Liver (tissue), 3 donors: ENCODE data around the gene IFRD2.
A peak's percentile ranks its signal among the peaks of the same experiment; 100 is the strongest.

ENCODE experiments used
- ATF3 ChIP-seq: IDR thresholded peaks from 2 replicates; pipeline ENCODE4 v1.6.1; 2016; ENCODE audit warnings: antibody characterized with exemption
- CTCF ChIP-seq: fragments of 150-350 bp; IDR thresholded peaks from 2 replicates; pipeline ENCODE4 v1.5.1; 2017; ENCODE audit warnings: improper control_type of control experiment, low read depth, low read length; ENCODE audit not compliant: missing input control
- EGR1 ChIP-seq, 2 donors: IDR thresholded peaks; 2 replicates each; pipeline ENCODE4 v1.6.1; 2016 to 2018; ENCODE audit warnings: antibody characterized with exemption in 2 of 2, low read depth in 2 of 2
- JUND ChIP-seq, 2 donors: IDR thresholded peaks; 2 replicates each; pipeline ENCODE4 v1.6.1; 2016; ENCODE audit warnings: antibody characterized with exemption in 2 of 2
- MAX ChIP-seq: IDR thresholded peaks from 2 replicates; pipeline ENCODE4 v1.6.1; 2016; ENCODE audit warnings: antibody characterized with exemption
- RAD21 ChIP-seq, 2 donors: IDR thresholded peaks; 2 replicates each; pipeline ENCODE4 v1.6.1; 2016; ENCODE audit warnings: antibody characterized with exemption in 2 of 2, mild to moderate bottlenecking in 2 of 2
- SP1 ChIP-seq: IDR thresholded peaks from 2 replicates; pipeline ENCODE4 v1.6.1; 2018; ENCODE audit warnings: antibody characterized with exemption, mild to moderate bottlenecking
- TAF1 ChIP-seq: conservative IDR thresholded peaks from 2 replicates; pipeline ENCODE4 v1.6.1; 2016; ENCODE audit warnings: antibody characterized with exemption, mild to moderate bottlenecking
- YY1 ChIP-seq: IDR thresholded peaks from 2 replicates; pipeline ENCODE4 v1.6.1; 2016; ENCODE audit warnings: antibody characterized with exemption, mild to moderate bottlenecking
- TF ChIP-seq, protein P1 (sequence below): IDR thresholded peaks from 2 replicates; pipeline ENCODE4 v1.6.1; 2016; ENCODE audit warnings: antibody characterized with exemption, mild to moderate bottlenecking
- donor health status: healthy.
- donor health status: healthy.

- TF ChIP-seq CTCF (peak; percentile 9), RAD21 (IDR thresholded peaks at IDR 0.05) (no peak), MAX (no peak), YY1 (no peak), TAF1 (no peak), EGR1 (IDR thresholded peaks at IDR 0.05; ENCODE audit: low read depth in 2 of 2) (no peak), JUND (IDR thresholded peaks at IDR 0.05) (no peak), SP1 (no peak), ATF3 (no peak)
- TF ChIP-seq, protein P1, sequence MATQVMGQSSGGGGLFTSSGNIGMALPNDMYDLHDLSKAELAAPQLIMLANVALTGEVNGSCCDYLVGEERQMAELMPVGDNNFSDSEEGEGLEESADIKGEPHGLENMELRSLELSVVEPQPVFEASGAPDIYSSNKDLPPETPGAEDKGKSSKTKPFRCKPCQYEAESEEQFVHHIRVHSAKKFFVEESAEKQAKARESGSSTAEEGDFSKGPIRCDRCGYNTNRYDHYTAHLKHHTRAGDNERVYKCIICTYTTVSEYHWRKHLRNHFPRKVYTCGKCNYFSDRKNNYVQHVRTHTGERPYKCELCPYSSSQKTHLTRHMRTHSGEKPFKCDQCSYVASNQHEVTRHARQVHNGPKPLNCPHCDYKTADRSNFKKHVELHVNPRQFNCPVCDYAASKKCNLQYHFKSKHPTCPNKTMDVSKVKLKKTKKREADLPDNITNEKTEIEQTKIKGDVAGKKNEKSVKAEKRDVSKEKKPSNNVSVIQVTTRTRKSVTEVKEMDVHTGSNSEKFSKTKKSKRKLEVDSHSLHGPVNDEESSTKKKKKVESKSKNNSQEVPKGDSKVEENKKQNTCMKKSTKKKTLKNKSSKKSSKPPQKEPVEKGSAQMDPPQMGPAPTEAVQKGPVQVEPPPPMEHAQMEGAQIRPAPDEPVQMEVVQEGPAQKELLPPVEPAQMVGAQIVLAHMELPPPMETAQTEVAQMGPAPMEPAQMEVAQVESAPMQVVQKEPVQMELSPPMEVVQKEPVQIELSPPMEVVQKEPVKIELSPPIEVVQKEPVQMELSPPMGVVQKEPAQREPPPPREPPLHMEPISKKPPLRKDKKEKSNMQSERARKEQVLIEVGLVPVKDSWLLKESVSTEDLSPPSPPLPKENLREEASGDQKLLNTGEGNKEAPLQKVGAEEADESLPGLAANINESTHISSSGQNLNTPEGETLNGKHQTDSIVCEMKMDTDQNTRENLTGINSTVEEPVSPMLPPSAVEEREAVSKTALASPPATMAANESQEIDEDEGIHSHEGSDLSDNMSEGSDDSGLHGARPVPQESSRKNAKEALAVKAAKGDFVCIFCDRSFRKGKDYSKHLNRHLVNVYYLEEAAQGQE: no peak
Measured at GRCh38 chr3:50297896-50298725, 5.9 kb upstream of the IFRD2 start.
